HG03469 (cell line): ENCODE data around the gene ASIC2.

Experiments
- ATAC-seq: cut with Tn5 transposase; IDR thresholded peaks from one replicate; pipeline ENCODE4 v1.9.1; 2021; ENCODE audit warnings: mild to moderate bottlenecking, moderate library complexity, moderate number of reproducible peaks; ENCODE audit not compliant: unreplicated experiment

The ASIC2 gene

GRCh38 chr17:33290253-33290652, 2.8 kb downstream of the ASIC2 start:
- ATAC-seq = no peak

GRCh38 chr17:33288954-33289353, 4.1 kb downstream of the ASIC2 start:
- ATAC-seq = no peak

DNA sequence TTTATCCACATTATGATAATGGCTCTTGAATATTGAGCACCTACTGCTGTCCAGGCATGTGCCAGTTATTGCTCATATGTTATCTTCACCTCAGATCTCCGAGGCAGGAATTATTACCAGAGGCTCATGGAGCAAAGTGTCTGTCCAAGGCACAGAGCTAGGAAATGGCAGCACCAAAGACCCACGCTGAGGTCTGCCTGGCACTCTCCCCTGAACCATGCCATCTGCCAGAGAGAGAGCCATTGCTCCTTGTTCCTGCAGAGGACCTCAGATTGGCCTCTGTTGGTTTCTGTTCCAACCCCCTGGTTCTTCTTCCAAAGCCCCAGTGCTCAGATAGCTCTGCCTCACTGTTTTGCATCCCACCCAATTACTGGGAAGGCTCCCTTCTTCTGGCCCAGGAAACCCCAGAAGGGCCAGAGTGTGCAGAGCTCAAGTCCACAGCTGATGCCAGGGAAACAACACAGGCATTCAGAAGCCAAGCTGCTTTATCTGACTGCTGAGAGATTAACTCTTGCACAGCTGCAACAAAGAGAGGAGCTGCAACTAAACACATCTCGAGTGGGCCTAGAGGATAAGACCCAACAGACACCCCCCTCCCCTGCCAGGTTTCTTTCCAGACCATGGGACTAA, 5.9 kb downstream of the ASIC2 start:
- ATAC-seq = no peak

DNA sequence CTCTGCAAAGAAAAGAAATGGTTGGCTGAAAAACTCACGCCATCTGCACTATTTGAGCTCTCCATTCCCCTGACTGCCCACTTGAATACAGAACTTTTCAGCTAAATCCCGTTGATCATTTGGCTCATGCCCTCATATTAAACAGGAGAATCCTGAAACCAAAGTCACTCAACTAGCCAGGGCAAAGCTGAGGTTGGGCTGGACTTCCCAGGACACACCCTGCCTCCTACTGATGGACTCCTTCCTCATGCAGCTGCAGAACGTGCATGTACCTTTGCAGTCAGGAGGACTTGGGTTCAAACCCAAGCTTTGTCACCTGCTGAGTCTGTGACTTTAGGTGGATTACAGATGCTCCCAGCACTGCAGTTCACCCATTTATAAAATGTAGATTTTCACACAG, 7.7 kb downstream of the ASIC2 start:
- no peak for ATAC-seq

DNA sequence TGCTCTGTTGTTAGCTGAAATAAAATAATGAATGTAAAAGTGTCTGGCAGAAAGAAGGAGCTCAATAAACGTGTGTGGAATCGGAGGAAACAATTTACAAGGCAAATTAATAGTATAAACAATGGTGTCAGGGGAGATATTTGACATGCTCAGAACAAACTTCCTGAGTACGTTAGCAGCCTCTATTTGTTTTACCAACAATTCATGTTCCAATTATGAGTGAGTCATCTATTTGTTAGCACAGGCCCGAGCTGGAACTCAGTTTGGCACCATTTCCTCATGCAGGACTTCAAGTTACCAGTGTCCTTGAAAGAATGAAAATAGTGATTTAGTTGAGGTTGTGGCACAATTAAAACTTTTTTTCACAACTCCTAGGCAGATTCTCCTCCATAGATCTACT, 9.1 kb downstream of the ASIC2 start:
- no peak for ATAC-seq

GRCh38 chr17:33280162-33280943, 12.7 kb downstream of the ASIC2 start:
- ATAC-seq = no peak

DNA sequence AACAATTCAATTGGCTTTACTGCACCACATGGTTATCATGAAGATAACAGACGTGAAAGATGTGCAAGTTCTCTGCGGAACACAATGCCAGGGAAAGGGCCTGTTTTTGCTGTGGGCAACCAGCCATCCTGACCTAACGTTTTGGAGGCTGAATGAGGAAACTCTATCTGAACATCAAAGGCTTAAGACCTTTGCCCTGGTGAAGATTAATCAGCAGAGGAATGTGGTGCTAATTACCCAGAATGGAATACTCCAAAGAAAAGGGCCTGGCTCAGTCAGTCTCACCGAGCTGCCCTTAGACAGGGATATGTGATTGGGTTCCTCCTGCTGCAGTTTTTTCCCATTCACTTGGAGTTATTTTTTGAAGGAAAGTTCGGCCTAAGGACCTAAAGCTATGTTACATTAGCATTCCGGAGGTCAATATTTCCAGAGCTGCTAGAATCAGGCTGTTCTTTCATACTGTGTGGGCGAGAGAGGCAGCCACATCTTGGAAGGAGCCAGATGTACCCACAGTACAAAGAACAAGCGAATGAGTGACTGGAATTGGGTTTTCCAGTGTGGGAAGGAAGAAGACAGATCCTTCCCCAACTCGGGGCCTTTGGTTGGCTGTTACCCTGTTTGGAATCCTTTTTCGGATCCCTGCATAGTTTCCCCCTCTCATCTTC, 15.5 kb downstream of the ASIC2 start:
- no peak for ATAC-seq

- ATAC-seq = no peak
Observed at GRCh38 chr17:33273743-33274410, 19.2 kb downstream of the ASIC2 start.

DNA sequence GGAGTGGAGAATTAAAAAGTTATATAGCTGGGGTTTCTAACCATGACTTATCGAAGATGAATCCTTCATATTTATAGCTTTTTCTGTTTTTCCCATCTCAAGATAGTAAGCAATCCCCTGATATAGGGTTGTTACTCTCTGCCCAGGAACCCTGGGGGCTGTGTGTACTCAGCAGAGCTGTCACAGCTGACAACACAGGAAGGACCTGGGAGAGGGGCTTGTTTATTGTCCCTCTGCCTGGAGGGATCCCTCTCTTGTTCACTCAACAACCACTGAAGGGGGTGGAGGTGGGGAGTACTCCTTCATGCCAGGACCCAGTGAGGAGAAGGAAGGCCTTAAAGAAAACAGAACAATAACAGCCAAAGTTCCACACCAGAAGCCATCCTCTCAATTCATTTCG, 19.8 kb downstream of the ASIC2 start:
- ATAC-seq = no peak

DNA sequence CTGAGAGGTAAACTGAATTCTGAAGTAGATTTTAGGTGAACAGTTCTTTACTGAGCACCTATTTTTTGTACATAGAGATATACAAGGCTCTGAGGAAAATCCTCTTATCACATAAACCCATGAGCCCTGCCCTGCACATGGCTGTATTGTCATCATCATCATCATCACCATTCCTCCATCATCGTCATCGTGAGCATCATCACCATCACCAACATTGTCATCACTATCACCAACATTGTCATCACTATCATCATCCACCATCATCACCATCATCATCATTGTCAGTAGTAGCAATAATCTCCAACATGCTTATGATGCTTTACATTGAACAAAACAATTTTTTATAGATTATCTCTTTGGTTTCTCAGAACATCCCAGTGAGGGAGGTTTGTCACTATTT, 20.7 kb downstream of the ASIC2 start:
- no peak for ATAC-seq

DNA sequence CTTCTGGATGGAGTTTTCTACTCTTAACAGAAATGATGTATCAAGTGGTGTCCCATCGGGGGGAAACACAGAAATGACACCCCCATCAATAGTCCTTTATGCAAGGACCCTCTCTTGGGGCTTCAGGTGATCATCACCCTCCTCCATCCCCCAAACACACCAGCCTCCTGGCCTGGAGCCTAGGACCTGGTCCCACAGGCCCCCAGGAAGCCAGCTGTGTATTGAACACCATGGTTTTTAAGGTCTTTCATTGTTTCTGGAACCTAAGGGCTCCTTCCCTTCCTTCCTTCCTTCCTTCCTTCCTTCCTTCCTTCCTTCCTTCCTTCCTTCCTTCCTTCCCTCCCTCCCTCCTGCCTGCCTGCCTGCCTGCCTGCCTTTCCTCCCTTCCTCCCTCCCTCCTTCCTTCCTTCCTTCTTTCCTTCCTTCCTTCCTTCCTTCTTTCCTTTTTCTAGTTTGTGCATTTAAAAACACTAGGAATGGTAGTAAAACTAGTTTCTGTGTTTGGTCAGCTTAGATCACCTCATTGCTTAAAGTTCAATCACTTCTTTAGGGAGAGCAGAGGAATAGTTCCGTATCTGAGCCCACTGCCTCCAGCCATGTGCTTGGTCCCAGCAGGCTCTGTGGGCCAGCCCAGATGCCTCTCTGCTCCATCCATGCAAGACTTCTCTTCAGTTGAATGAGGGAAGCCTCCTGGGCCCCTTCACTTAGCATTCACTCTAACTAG, 23.6 kb downstream of the ASIC2 start:
- no peak for ATAC-seq

GRCh38 chr17:33267851-33268548, 25.1 kb downstream of the ASIC2 start:
- ATAC-seq = no peak

- ATAC-seq = no peak
Observed at GRCh38 chr17:33267271-33267790, 25.8 kb downstream of the ASIC2 start.

- no peak for ATAC-seq
Observed at GRCh38 chr17:33266611-33267010, 26.5 kb downstream of the ASIC2 start.

GRCh38 chr17:33266116-33266515, 27.0 kb downstream of the ASIC2 start:
- no peak for ATAC-seq

DNA sequence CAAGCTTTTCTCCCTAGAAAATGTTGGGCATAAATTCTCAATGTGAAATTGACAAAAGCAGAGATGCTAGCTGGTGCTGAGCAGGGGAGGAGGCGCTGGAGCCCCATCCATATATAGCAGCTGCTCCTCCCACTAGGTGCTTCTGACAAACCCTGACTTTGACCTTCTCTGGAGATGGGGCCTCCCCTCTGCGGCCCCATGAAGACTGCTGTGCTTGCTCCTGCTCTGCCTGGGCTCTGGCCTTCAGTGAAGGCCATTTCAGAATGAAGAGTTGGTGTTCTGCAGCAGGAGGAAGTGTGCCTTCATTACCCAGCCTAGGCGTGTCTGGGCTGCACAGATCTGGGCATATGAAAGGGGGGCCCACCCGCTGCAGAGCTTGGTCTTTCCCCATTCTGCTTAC, 29.7 kb downstream of the ASIC2 start:
- no peak for ATAC-seq

- no peak for ATAC-seq
Observed at GRCh38 chr17:33262266-33263123, 30.6 kb downstream of the ASIC2 start.

- no peak for ATAC-seq
Observed at GRCh38 chr17:33261820-33262219, 31.3 kb downstream of the ASIC2 start.

DNA sequence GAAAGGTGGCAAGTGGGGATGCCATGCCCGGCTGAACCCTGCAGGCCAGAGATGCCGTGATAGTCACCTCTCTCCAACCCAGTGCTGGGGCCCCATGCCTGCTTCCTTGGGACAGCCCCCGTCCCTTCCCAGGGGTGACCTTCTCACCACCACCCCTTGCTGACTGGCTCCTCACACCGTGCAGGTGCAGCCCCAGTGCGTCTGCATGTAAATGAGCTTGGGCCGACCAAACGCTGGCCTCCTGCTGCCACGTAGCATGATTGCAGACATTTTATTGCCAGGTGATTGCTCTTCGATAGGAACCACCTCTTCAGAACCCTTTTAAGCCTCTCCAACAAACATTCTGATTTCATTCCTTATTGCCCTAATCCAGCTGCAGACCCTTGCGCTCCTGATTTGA, 32.5 kb downstream of the ASIC2 start:
- ATAC-seq = no peak
